Vagina (tissue), 2 donors: ENCODE data around the gene DCLRE1B. TPM values are rescaled to one million over a fixed set of nuclear protein-coding genes. Genes with fewer than 3 reads are reported as not detected.

Source experiments
- DNase-seq, 2 donors: peaks; one replicate each; pipeline ENCODE4 v3.0.0-alpha.2; 2017; ENCODE audit errors: extremely low spot score in 2 of 2
- H3K27ac ChIP-seq: fragments of 200-600 bp; sonication (generic); one replicate; pipeline ENCODE4 v1.5.1; 2019
- H3K27me3 ChIP-seq: fragments of 200-600 bp; sonication (generic); one replicate; pipeline ENCODE4 v1.5.1; 2019
- H3K36me3 ChIP-seq, 2 donors: fragments of 200-600 bp; sonication (generic); one replicate each; pipeline ENCODE4 v1.5.1; 2017 to 2019
- H3K4me1 ChIP-seq: fragments of 200-600 bp; sonication (generic); one replicate; pipeline ENCODE4 v1.5.1; 2019
- H3K4me3 ChIP-seq, 2 donors: fragments of 200-600 bp; sonication (generic); 1 replicate in 1 of 2; 2 replicates in 1 of 2; pipeline ENCODE4 v1.5.1; 2016 to 2019
- H3K9me3 ChIP-seq: fragments of 200-600 bp; sonication (generic); one replicate; pipeline ENCODE4 v1.5.1; 2019
- POLR2A ChIP-seq, 2 donors: fragments of 450-650 bp; IDR thresholded peaks; one replicate each; pipeline ENCODE4 v1.6.1; 2017; ENCODE audit warnings: antibody characterized with exemption in 2 of 2, mild to moderate bottlenecking in 2 of 2, moderate library complexity in 2 of 2
- POLR2AphosphoS5 ChIP-seq, 2 donors: sonication (generic); formaldehyde crosslinking; IDR thresholded peaks; one replicate each; pipeline ENCODE4 v1.9.0; 2017; ENCODE audit warnings: antibody characterized with exemption in 2 of 2, mild to moderate bottlenecking in 2 of 2, low read depth in 1 of 2; ENCODE audit not compliant: insufficient read depth in 1 of 2
- intact Hi-C: fragments of 100-400 bp; cut with DNase I; formaldehyde crosslinking; loops from one replicate; pipeline ENCODE4 v1.15.1; 2023
- total RNA-seq: library from RNA; depleted of rRNA; stranded (reverse); fragments of >200 nt; gene quantifications from one replicate; pipeline ENCODE4 v1.2.3, GENCODE V29; 2016
- TF ChIP-seq, protein P1 (sequence below), 3 experiments: fragments of 450-650 bp in 2 of 3; fragments of 200-600 bp in 1 of 3; sonication (generic) in 1 of 3; IDR thresholded peaks; one replicate each; pipeline ENCODE4 v1.5.1; 2017 to 2019; ENCODE audit warnings: antibody characterized with exemption in 3 of 3, mild to moderate bottlenecking in 2 of 3, moderate library complexity in 2 of 3

DCLRE1B gene
- total RNA-seq, 1 donor from 2014 or later = 5.2 TPM

GRCh38 chr1:113875714-113876113, 29.4 kb upstream of the DCLRE1B start:
- Histone ChIP-seq H3K4me3 (no peak overlapping the region), H3K27ac (no peak overlapping the region), H3K27me3 (no peaks in the 10 kb centered on the region), H3K4me1 (no peaks in the 10 kb centered on the region), H3K9me3 (no peaks in the 10 kb centered on the region), H3K36me3 (no peaks in the 10 kb centered on the region)
- intact Hi-C loops = no loop called here
- no peak for TF ChIP-seq POLR2AphosphoS5 (IDR thresholded peaks at IDR 0.05; ENCODE audit: insufficient read depth in 1 of 2, low read depth in 1 of 2)
- no peak for TF ChIP-seq POLR2A (IDR thresholded peaks at IDR 0.05)
- TF ChIP-seq, protein P1, sequence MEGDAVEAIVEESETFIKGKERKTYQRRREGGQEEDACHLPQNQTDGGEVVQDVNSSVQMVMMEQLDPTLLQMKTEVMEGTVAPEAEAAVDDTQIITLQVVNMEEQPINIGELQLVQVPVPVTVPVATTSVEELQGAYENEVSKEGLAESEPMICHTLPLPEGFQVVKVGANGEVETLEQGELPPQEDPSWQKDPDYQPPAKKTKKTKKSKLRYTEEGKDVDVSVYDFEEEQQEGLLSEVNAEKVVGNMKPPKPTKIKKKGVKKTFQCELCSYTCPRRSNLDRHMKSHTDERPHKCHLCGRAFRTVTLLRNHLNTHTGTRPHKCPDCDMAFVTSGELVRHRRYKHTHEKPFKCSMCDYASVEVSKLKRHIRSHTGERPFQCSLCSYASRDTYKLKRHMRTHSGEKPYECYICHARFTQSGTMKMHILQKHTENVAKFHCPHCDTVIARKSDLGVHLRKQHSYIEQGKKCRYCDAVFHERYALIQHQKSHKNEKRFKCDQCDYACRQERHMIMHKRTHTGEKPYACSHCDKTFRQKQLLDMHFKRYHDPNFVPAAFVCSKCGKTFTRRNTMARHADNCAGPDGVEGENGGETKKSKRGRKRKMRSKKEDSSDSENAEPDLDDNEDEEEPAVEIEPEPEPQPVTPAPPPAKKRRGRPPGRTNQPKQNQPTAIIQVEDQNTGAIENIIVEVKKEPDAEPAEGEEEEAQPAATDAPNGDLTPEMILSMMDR (IDR thresholded peaks at IDR 0.05) = no peak
- no peak for DNase-seq

- intact Hi-C loops = no loop called here
- H3K27me3 ChIP-seq = no peaks in the 10 kb centered on the region
- no peak overlapping the region for H3K4me3 ChIP-seq
- no peak overlapping the region for H3K27ac ChIP-seq
- DNase-seq = no peak
- H3K9me3 ChIP-seq = no peaks in the 10 kb centered on the region
- no peak for TF ChIP-seq POLR2A (IDR thresholded peaks at IDR 0.05)
- TF ChIP-seq, protein P1 (IDR thresholded peaks at IDR 0.05) = no peak
- TF ChIP-seq POLR2AphosphoS5 (IDR thresholded peaks at IDR 0.05; ENCODE audit: insufficient read depth in 1 of 2, low read depth in 1 of 2) = no peak
- H3K36me3 ChIP-seq = no peaks in the 10 kb centered on the region
- no peaks in the 10 kb centered on the region for H3K4me1 ChIP-seq
Measured at GRCh38 chr1:113876176-113876575, 28.9 kb upstream of the DCLRE1B start.

GRCh38 chr1:113879739-113880038, 25.4 kb upstream of the DCLRE1B start:
- no peaks in the 10 kb centered on the region for H3K27me3 ChIP-seq
- no peak overlapping the region for H3K27ac ChIP-seq
- intact Hi-C loops = no loop called here
- no peaks in the 10 kb centered on the region for H3K9me3 ChIP-seq
- no peak for TF ChIP-seq POLR2A (IDR thresholded peaks at IDR 0.05)
- TF ChIP-seq, protein P1 (IDR thresholded peaks at IDR 0.05) = no peak
- H3K4me1 ChIP-seq = no peaks in the 10 kb centered on the region
- H3K36me3 ChIP-seq = no peaks in the 10 kb centered on the region
- no peak for DNase-seq
- H3K4me3 ChIP-seq = no peak overlapping the region

- Histone ChIP-seq H3K4me3 (no peak overlapping the region), H3K36me3 (no peaks in the 10 kb centered on the region), H3K27me3 (no peaks in the 10 kb centered on the region), H3K4me1 (no peaks in the 10 kb centered on the region), H3K9me3 (no peaks in the 10 kb centered on the region), H3K27ac (no peak overlapping the region)
- intact Hi-C loops = no loop called here
- TF ChIP-seq POLR2AphosphoS5 (IDR thresholded peaks at IDR 0.05; ENCODE audit: insufficient read depth in 1 of 2, low read depth in 1 of 2) (no peak), POLR2A (IDR thresholded peaks at IDR 0.05) (no peak)
- TF ChIP-seq, protein P1 (IDR thresholded peaks at IDR 0.05) = no peak
- DNase-seq = no peak
Measured at GRCh38 chr1:113881661-113882060, 23.5 kb upstream of the DCLRE1B start.

GRCh38 chr1:113886417-113887401, 18.4 kb upstream of the DCLRE1B start:
- TF ChIP-seq POLR2A (IDR thresholded peaks at IDR 0.05) = no peak
- TF ChIP-seq POLR2AphosphoS5 (IDR thresholded peaks at IDR 0.05; ENCODE audit: insufficient read depth in 1 of 2, low read depth in 1 of 2) = no peak
- TF ChIP-seq, protein P1 (IDR thresholded peaks at IDR 0.05) = no peak
- Histone ChIP-seq H3K9me3 (no peaks in the 10 kb centered on the region), H3K27ac (no peak overlapping the region), H3K27me3 (no peaks in the 10 kb centered on the region), H3K36me3 (no peaks in the 10 kb centered on the region), H3K4me3 (no peak overlapping the region), H3K4me1 (no peaks in the 10 kb centered on the region)
- intact Hi-C loops = no loop called here
- no peak for DNase-seq
